Measurements from ENCODE around the gene RASSF3. TPM values are rescaled to one million over a fixed set of nuclear protein-coding genes. Genes with fewer than 3 reads are reported as not detected.
A peak's percentile ranks its signal among the peaks of the same experiment; 100 is the strongest.

The RASSF3 gene
- total and polyA plus RNA-seq, 11 donors: 32.8 to 116 (median 90.6) TPM

GRCh38 chr12:64672925-64673409 lies 62.7 kb downstream of the RASSF3 start:
- Histone ChIP-seq H3K27me3 (no peaks in the 10 kb centered on the region), H3K4me3 (no peak overlapping the region), H3K4me1 (peaks cover 15 to 100% (median 88%) of the 10 kb centered on the region in 12 donors), H3K27ac (peak overlapping the region; percentile 50 to 89 (median 78)), H3K36me3 (no peaks in the 10 kb centered on the region), H3K9me3 (no peaks in the 10 kb centered on the region)
- DNase-seq: peak; percentile 64 to 74 (median 71)
- 7 to 13% (median 11%) methylated on average over 8 of the region's 8 CpGs for WGBS, 4 donors
- ATAC-seq: peak in 2 of 4 donors; percentile 17
- no peak for TF ChIP-seq CTCF (IDR thresholded peaks at IDR 0.05)
- no peak for TF ChIP-seq POLR2A (IDR thresholded peaks at IDR 0.05)
- intact Hi-C loops (cut with DNase I): loop anchor here in 5 of 10 donors (5.0 kb wide), 1 partner anchor 61 kb away; the partner anchor contains the start of gene RASSF3 (in 5 of the 5)

- no peak for TF ChIP-seq CTCF (IDR thresholded peaks at IDR 0.05)
- no peak for TF ChIP-seq POLR2A (IDR thresholded peaks at IDR 0.05)
- peak overlapping the region; percentile 50 to 89 (median 78) for H3K27ac ChIP-seq
- ATAC-seq (peak in 1 of 4 donors; percentile 11), DNase-seq (no peak)
- H3K36me3 ChIP-seq: no peaks in the 10 kb centered on the region
- no peak overlapping the region for H3K4me3 ChIP-seq
- peaks cover 15 to 100% (median 82%) of the 10 kb centered on the region in 12 donors for H3K4me1 ChIP-seq
- no peaks in the 10 kb centered on the region for H3K27me3 ChIP-seq
- H3K9me3 ChIP-seq: no peaks in the 10 kb centered on the region
- intact Hi-C loops (cut with DNase I): loop anchor here in 5 of 10 donors (5.0 kb wide), 1 partner anchor 61 kb away; the partner anchor contains the start of gene RASSF3 (in 5 of the 5)
- 34 to 44% (median 42%) methylated on average over 9 of the region's 9 CpGs for WGBS, 4 donors
Observed at GRCh38 chr12:64673490-64674169, 63.3 kb downstream of the RASSF3 start.

- WGBS, 4 donors: 91 to 94% (median 92%) methylated on average over 10 of the region's 10 CpGs
- no peak overlapping the region for H3K4me3 ChIP-seq
- no peak for DNase-seq
- no peaks in the 10 kb centered on the region for H3K36me3 ChIP-seq
- no peak for TF ChIP-seq POLR2A (IDR thresholded peaks at IDR 0.05)
- H3K4me1 ChIP-seq: peaks cover 15 to 100% (median 81%) of the 10 kb centered on the region in 12 donors
- H3K27ac ChIP-seq: peak overlapping the region in 11 of 12 donors; percentile 53 to 89 (median 78)
- H3K27me3 ChIP-seq: no peaks in the 10 kb centered on the region
- intact Hi-C loops (cut with DNase I): loop anchor here in 5 of 10 donors (5.0 kb wide), 1 partner anchor 62 kb away; the partner anchor contains the start of gene RASSF3 (in 5 of the 5)
- no peak for ATAC-seq
- no peaks in the 10 kb centered on the region for H3K9me3 ChIP-seq
Observed at GRCh38 chr12:64674367-64674922, 64.2 kb downstream of the RASSF3 start.

- peak overlapping the region; percentile 64 to 89 (median 82) for H3K27ac ChIP-seq
- H3K9me3 ChIP-seq: no peaks in the 10 kb centered on the region
- peaks cover 15 to 100% (median 81%) of the 10 kb centered on the region in 12 donors for H3K4me1 ChIP-seq
- H3K36me3 ChIP-seq: no peaks in the 10 kb centered on the region
- DNase-seq: peak in 4 of 5 donors; percentile 58 to 82 (median 70)
- no peak overlapping the region for H3K4me3 ChIP-seq
- 23 to 43% (median 32%) methylated on average over 3 of the region's 3 CpGs for WGBS, 4 donors
- peak; percentile 76 to 87 (median 80) for ATAC-seq
- no peaks in the 10 kb centered on the region for H3K27me3 ChIP-seq
- intact Hi-C loops (cut with DNase I): loop anchor here in 3 of 10 donors (5.0 kb wide), 1 partner anchor 63 kb away; the partner anchor contains the start of gene RASSF3 (in 3 of the 3)
- TF ChIP-seq CTCF (IDR thresholded peaks at IDR 0.05) (no peak), POLR2A (IDR thresholded peaks at IDR 0.05) (no peak)
Observed at GRCh38 chr12:64675795-64676194, 65.5 kb downstream of the RASSF3 start.

Data from heart left ventricle (tissue), 16 donors.